Smooth muscle cell (in vitro differentiated cells): ENCODE measurements around the gene GAB2. TPM values are rescaled to one million over a fixed set of nuclear protein-coding genes. Genes with fewer than 3 reads are reported as not detected.

Experiments
- DNase-seq: peaks from one replicate; lab custom pipeline; 2025; ENCODE audit not compliant: unreplicated experiment; lab: John Stamatoyannopoulos, UW
- H2AFZ ChIP-seq: fragments of 200-600 bp; sonication (generic); 2 replicates; pipeline ENCODE4 v1.6.0; 2016; ENCODE audit warnings: antibody characterized with exemption, low read depth, mild to moderate bottlenecking
- H3F3A ChIP-seq: fragments of 200-600 bp; sonication (generic); 2 replicates; pipeline ENCODE4 v1.6.0; 2017; ENCODE audit warnings: antibody characterized with exemption, low read depth
- H3K27ac ChIP-seq: fragments of 200-600 bp; sonication (generic); 2 replicates; pipeline ENCODE4 v1.5.1; 2016; ENCODE audit warnings: low read depth, mild to moderate bottlenecking
- H3K27me3 ChIP-seq: fragments of 200-600 bp; sonication (generic); 2 replicates; pipeline ENCODE4 v1.6.1; 2016; ENCODE audit warnings: low read depth, mild to moderate bottlenecking
- H3K36me3 ChIP-seq: fragments of 200-600 bp; sonication (generic); 2 replicates; pipeline ENCODE4 v1.5.1; 2016; ENCODE audit warnings: low read depth
- H3K4me1 ChIP-seq: fragments of 200-600 bp; sonication (generic); 2 replicates; pipeline ENCODE4 v1.5.1; 2016; ENCODE audit warnings: low read depth
- H3K4me2 ChIP-seq: fragments of 200-600 bp; sonication (generic); 2 replicates; pipeline ENCODE4 v1.6.0; 2016; ENCODE audit warnings: mild to moderate bottlenecking
- H3K4me3 ChIP-seq: fragments of 200-600 bp; sonication (generic); 2 replicates; pipeline ENCODE4 v1.5.1; 2016; ENCODE audit warnings: mild to moderate bottlenecking
- H3K79me2 ChIP-seq: fragments of 200-600 bp; sonication (generic); 2 replicates; pipeline ENCODE4 v1.6.0; 2016; ENCODE audit warnings: low read depth, mild to moderate bottlenecking
- H3K9ac ChIP-seq: fragments of 200-600 bp; sonication (generic); 2 replicates; pipeline ENCODE4 v1.6.0; 2016; ENCODE audit warnings: low read depth
- H3K9me3 ChIP-seq: fragments of 200-600 bp; sonication (generic); replicated peaks from 2 replicates; pipeline ENCODE4 v1.5.1; 2016; ENCODE audit warnings: low read depth
- H4K20me1 ChIP-seq: fragments of 200-600 bp; sonication (generic); 2 replicates; pipeline ENCODE4 v1.6.0; 2016; ENCODE audit warnings: low read depth
- CTCF ChIP-seq: fragments of 200-600 bp; sonication (generic); IDR thresholded peaks from 2 replicates; pipeline ENCODE4 v1.5.1; 2017; ENCODE audit warnings: borderline replicate concordance, mild to moderate bottlenecking, antibody characterized with exemption; ENCODE audit not compliant: insufficient read depth, poor library complexity, severe bottlenecking
- WGBS: methylation state at CpG from one replicate; pipeline ENCODE4 v1.1.7; 2016; ENCODE audit warnings: low lambda C conversion rate; 5-methylcytosine and 5-hydroxymethylcytosine counted together
- polyA plus RNA-seq: library from polyadenylated mRNA; unstranded; fragments of >200 nt; fragmentation: Nextera tagmentation; extraction: Ambion mirVana; gene quantifications from 2 replicates; pipeline ENCODE4 v1.2.1, GENCODE V29; 2016
- total RNA-seq: library from RNA; depleted of rRNA; stranded (reverse); fragments of >200 nt; gene quantifications from 2 replicates; pipeline ENCODE4 v1.2.3, GENCODE V29; 2014

Gene GAB2
- total and polyA plus RNA-seq, 2 experiments from 2014 or later: 4.2 to 9.7 TPM

- H4K20me1 ChIP-seq: peaks cover 66% of the 10 kb centered on the region
These were observed 214.9 kb downstream of the GAB2 start for GRCh38 chr11:78202733-78203167.

GRCh38 chr11:78201096-78201818 is 216.4 kb downstream of the GAB2 start:
- H3K27ac ChIP-seq: no peak overlapping the region
- 71% methylated on average over 9 of the region's 9 CpGs for WGBS
- peaks cover 63% of the 10 kb centered on the region for H4K20me1 ChIP-seq
- no peaks in the 10 kb centered on the region for H3K36me3 ChIP-seq
- TF ChIP-seq CTCF: no peak
- DNase-seq: no peak
- no peak overlapping the region for H3K4me3 ChIP-seq
- no peaks in the 10 kb centered on the region for H3K9me3 ChIP-seq
- no peak overlapping the region for H3K9ac ChIP-seq
- no peaks in the 10 kb centered on the region for H3K79me2 ChIP-seq
- H2AFZ ChIP-seq: no peak overlapping the region
- no peaks in the 10 kb centered on the region for H3K4me1 ChIP-seq
- no peak overlapping the region for H3K4me2 ChIP-seq
- H3K27me3 ChIP-seq: no peaks in the 10 kb centered on the region
- H3F3A ChIP-seq: no peaks in the 10 kb centered on the region

More at GRCh38 chr11:78202733-78203167, 214.9 kb downstream of the GAB2 start:
- Histone ChIP-seq H3K9me3 (no peaks in the 10 kb centered on the region), H2AFZ (no peak overlapping the region), H3K4me2 (no peak overlapping the region), H3K4me3 (no peak overlapping the region), H3K36me3 (no peaks in the 10 kb centered on the region), H3K27ac (no peak overlapping the region), H3K79me2 (no peaks in the 10 kb centered on the region), H3K27me3 (no peaks in the 10 kb centered on the region), H3K9ac (no peak overlapping the region), H3K4me1 (no peaks in the 10 kb centered on the region), H3F3A (no peaks in the 10 kb centered on the region)
- DNase-seq: no peak
- TF ChIP-seq CTCF: no peak
- 80% methylated on average over 3 of the region's 3 CpGs for WGBS

- Histone ChIP-seq H4K20me1 (peaks cover 69% of the 10 kb centered on the region), H2AFZ (no peak overlapping the region), H3K36me3 (no peaks in the 10 kb centered on the region), H3K4me1 (no peaks in the 10 kb centered on the region), H3K27me3 (no peaks in the 10 kb centered on the region), H3K4me2 (no peak overlapping the region), H3F3A (no peaks in the 10 kb centered on the region), H3K4me3 (no peak overlapping the region), H3K9me3 (no peaks in the 10 kb centered on the region), H3K27ac (no peak overlapping the region), H3K9ac (no peak overlapping the region), H3K79me2 (peaks cover 3% of the 10 kb centered on the region)
- TF ChIP-seq CTCF: no peak
- no peak for DNase-seq
- 97% methylated on average over 13 of the region's 13 CpGs for WGBS
These were observed 217.1 kb downstream of the GAB2 start for GRCh38 chr11:78200553-78200952.

- Histone ChIP-seq H3K9ac (no peak overlapping the region), H3K36me3 (no peaks in the 10 kb centered on the region), H3K4me3 (no peak overlapping the region), H3K79me2 (peaks cover 8% of the 10 kb centered on the region), H3K27ac (no peak overlapping the region), H4K20me1 (peaks cover 73% of the 10 kb centered on the region), H3K4me1 (no peaks in the 10 kb centered on the region), H3K27me3 (no peaks in the 10 kb centered on the region), H3K4me2 (no peak overlapping the region), H2AFZ (no peak overlapping the region), H3F3A (no peaks in the 10 kb centered on the region), H3K9me3 (no peaks in the 10 kb centered on the region)
- 96% methylated on average over 4 of the region's 4 CpGs for WGBS
- no peak for TF ChIP-seq CTCF
- no peak for DNase-seq
These were observed 217.6 kb downstream of the GAB2 start for GRCh38 chr11:78200061-78200460.
